Uterus (tissue), 4 donors: ENCODE measurements around the gene SLC9A6. TPM values are rescaled to one million over a fixed set of nuclear protein-coding genes. Genes with fewer than 3 reads are reported as not detected.
"Not testable (repeated sequence)": the region's sequence is repeated elsewhere in the genome, so short reads cannot be mapped to it uniquely, and the experiment has no call there.

ENCODE experiments used
- DNase-seq, 2 donors: peaks; one replicate each; pipeline ENCODE4 v3.0.0-alpha.2; 2019 to 2020
- H3K27ac ChIP-seq, 2 donors: fragments of 200-600 bp; sonication (generic); 1 replicate in 1 of 2; 2 replicates in 1 of 2; pipeline ENCODE4 v1.5.1; 2016 to 2018
- H3K27me3 ChIP-seq, 2 donors: fragments of 200-600 bp; sonication (generic); one replicate each; pipeline ENCODE4 v1.5.1; 2018 to 2019; ENCODE audit warnings: control low read depth in 1 of 2
- H3K36me3 ChIP-seq, 2 donors: fragments of 200-600 bp; sonication (generic); one replicate each; pipeline ENCODE4 v1.5.1; 2019; ENCODE audit warnings: control low read depth in 1 of 2
- H3K4me1 ChIP-seq, 2 donors: fragments of 200-600 bp; sonication (generic); one replicate each; pipeline ENCODE4 v1.5.1; 2018 to 2019; ENCODE audit warnings: control low read depth in 1 of 2
- H3K4me3 ChIP-seq, 2 donors: fragments of 200-600 bp; sonication (generic); 1 replicate in 1 of 2; 2 replicates in 1 of 2; pipeline ENCODE4 v1.5.1; 2018 to 2019; ENCODE audit warnings: mild to moderate bottlenecking in 1 of 2
- H3K9me3 ChIP-seq, 2 donors: fragments of 200-600 bp; sonication (generic); one replicate each; pipeline ENCODE4 v1.5.1; 2019; ENCODE audit warnings: control low read depth in 1 of 2
- POLR2A ChIP-seq, 2 donors: fragments of 450-650 bp; IDR thresholded peaks; one replicate each; pipeline ENCODE4 v1.6.1; 2016; ENCODE audit warnings: antibody characterized with exemption in 2 of 2, mild to moderate bottlenecking in 1 of 2, moderate library complexity in 1 of 2
- intact Hi-C: fragments of 100-400 bp; cut with DNase I; formaldehyde crosslinking; loops from one replicate; pipeline ENCODE4 v1.15.1; 2023; ENCODE audit warnings: low total_unique reads
- total RNA-seq, 4 donors: library from RNA; depleted of rRNA in 3 of 4; stranded (reverse); fragments of >200 nt in 3 of 4; gene quantifications; one replicate each; pipeline versions ENCODE4 v1.1.0 to v1.2.4, GENCODE V29; 2014 to 2023
- TF ChIP-seq, protein P1 (sequence below), 4 experiments: fragments of 200-600 bp in 2 of 4; fragments of 450-650 bp in 2 of 4; sonication (generic) in 2 of 4; IDR thresholded peaks; one replicate each; pipeline ENCODE4 v1.5.1; 2016 to 2019; ENCODE audit warnings: antibody characterized with exemption in 4 of 4, mild to moderate bottlenecking in 2 of 4, moderate library complexity in 1 of 4
- donor health status: DM: yes; HTN: yes; CAD: no.

Gene SLC9A6
- total RNA-seq, 4 donors from 2014 or later, result 7.9 to 33.5 (median 13.7) TPM

DNA sequence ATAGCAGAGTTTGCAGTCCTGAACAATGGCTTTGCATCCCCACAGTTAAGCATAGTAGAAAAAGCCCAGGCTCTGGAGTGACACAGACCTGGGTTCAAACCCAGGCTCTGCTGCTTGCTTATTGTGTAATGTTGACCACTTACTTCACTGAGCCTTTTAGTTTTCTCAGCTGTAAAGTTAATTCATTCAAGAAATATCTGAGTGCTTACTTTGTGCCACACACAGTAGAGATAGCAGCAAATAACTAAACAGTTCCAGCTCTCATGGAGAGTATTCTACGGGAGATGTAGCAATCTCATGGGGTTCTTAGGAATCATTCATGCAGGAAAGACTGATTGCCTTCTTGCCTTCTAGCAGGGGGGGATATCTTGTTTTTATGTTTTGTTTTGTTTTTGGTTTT is 63.2 kb downstream of the SLC9A6 start:
- Histone ChIP-seq H3K4me3 (no peak overlapping the region), H3K4me1 (peaks cover 0 to 4% of the 10 kb centered on the region in 2 donors), H3K27me3 (no peaks in the 10 kb centered on the region), H3K9me3 (no peaks in the 10 kb centered on the region), H3K36me3 (no peaks in the 10 kb centered on the region), H3K27ac (peak overlapping the region; percentile 53 to 64)
- DNase-seq, result no peak
- intact Hi-C loops, result no loop called here
- TF ChIP-seq, protein P1, sequence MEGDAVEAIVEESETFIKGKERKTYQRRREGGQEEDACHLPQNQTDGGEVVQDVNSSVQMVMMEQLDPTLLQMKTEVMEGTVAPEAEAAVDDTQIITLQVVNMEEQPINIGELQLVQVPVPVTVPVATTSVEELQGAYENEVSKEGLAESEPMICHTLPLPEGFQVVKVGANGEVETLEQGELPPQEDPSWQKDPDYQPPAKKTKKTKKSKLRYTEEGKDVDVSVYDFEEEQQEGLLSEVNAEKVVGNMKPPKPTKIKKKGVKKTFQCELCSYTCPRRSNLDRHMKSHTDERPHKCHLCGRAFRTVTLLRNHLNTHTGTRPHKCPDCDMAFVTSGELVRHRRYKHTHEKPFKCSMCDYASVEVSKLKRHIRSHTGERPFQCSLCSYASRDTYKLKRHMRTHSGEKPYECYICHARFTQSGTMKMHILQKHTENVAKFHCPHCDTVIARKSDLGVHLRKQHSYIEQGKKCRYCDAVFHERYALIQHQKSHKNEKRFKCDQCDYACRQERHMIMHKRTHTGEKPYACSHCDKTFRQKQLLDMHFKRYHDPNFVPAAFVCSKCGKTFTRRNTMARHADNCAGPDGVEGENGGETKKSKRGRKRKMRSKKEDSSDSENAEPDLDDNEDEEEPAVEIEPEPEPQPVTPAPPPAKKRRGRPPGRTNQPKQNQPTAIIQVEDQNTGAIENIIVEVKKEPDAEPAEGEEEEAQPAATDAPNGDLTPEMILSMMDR (IDR thresholded peaks at IDR 0.05), result no peak
- no peak for TF ChIP-seq POLR2A (IDR thresholded peaks at IDR 0.05)

GRCh38 chrX:136049608-136050007 is 64.4 kb downstream of the SLC9A6 start:
- intact Hi-C loops, result no loop called here
- Histone ChIP-seq H3K36me3 (no peaks in the 10 kb centered on the region), H3K4me3 (no peak overlapping the region), H3K4me1 (peaks cover 0 to 4% of the 10 kb centered on the region in 2 donors), H3K27me3 (no peaks in the 10 kb centered on the region), H3K27ac (no peak overlapping the region), H3K9me3 (no peaks in the 10 kb centered on the region)
- DNase-seq, result no peak
- TF ChIP-seq POLR2A (IDR thresholded peaks at IDR 0.05), result no peak
- TF ChIP-seq, protein P1 (IDR thresholded peaks at IDR 0.05), result no peak

- H3K4me1 ChIP-seq, H3K9me3 ChIP-seq, H3K36me3 ChIP-seq, H3K27ac ChIP-seq, DNase-seq, H3K27me3 ChIP-seq, H3K4me3 ChIP-seq, intact Hi-C loops: not testable (repeated sequence)
These were observed 65.6 kb downstream of the SLC9A6 start for GRCh38 chrX:136050875-136051274.

- H3K27ac ChIP-seq, result no peak overlapping the region
- H3K36me3 ChIP-seq, result no peaks in the 10 kb centered on the region
- no peak for TF ChIP-seq POLR2A (IDR thresholded peaks at IDR 0.05)
- TF ChIP-seq, protein P1 (IDR thresholded peaks at IDR 0.05), result no peak
- DNase-seq, result no peak
- intact Hi-C loops, result no loop called here
- H3K4me3 ChIP-seq, result no peak overlapping the region
- no peaks in the 10 kb centered on the region for H3K27me3 ChIP-seq
- peaks cover 0 to 4% of the 10 kb centered on the region in 2 donors for H3K4me1 ChIP-seq
- H3K9me3 ChIP-seq, result no peaks in the 10 kb centered on the region
These were observed 66.4 kb downstream of the SLC9A6 start for GRCh38 chrX:136051611-136052010.

GRCh38 chrX:136055651-136056221 is 70.5 kb downstream of the SLC9A6 start:
- Histone ChIP-seq H3K9me3 (no peaks in the 10 kb centered on the region), H3K27ac (peak overlapping the region; percentile 84 to 91), H3K4me1 (no peaks in the 10 kb centered on the region), H3K27me3 (no peaks in the 10 kb centered on the region), H3K36me3 (no peaks in the 10 kb centered on the region), H3K4me3 (peak overlapping the region in 1 of 2 donors; percentile 1)
- intact Hi-C loops, result no loop called here
- DNase-seq, result peak; percentile 51 to 82
- TF ChIP-seq, protein P1 (IDR thresholded peaks at IDR 0.05), result no peak
- TF ChIP-seq POLR2A (IDR thresholded peaks at IDR 0.05), result peak in 1 of 2 donors; percentile 50

GRCh38 chrX:136057567-136057966 is 72.3 kb downstream of the SLC9A6 start:
- DNase-seq, result no peak
- no peaks in the 10 kb centered on the region for H3K9me3 ChIP-seq
- peak overlapping the region; percentile 84 to 91 for H3K27ac ChIP-seq
- no peak overlapping the region for H3K4me3 ChIP-seq
- H3K36me3 ChIP-seq, result no peaks in the 10 kb centered on the region
- TF ChIP-seq, protein P1 (IDR thresholded peaks at IDR 0.05), result no peak
- TF ChIP-seq POLR2A (IDR thresholded peaks at IDR 0.05), result no peak
- no peaks in the 10 kb centered on the region for H3K4me1 ChIP-seq
- H3K27me3 ChIP-seq, result no peaks in the 10 kb centered on the region
- intact Hi-C loops, result no loop called here
